H1 (cell line): ENCODE results near the gene MRPL27. TPM values are rescaled to one million over a fixed set of nuclear protein-coding genes. Genes with fewer than 3 reads are reported as not detected.
A peak's percentile ranks its signal among the peaks of the same experiment; 100 is the strongest.

Experiments used
- CTCF ChIA-PET: fragments of 300-600 bp; sonication (Branson Sonifier 250); formaldehyde crosslinking; loops from one replicate; lab custom pipeline; 2021; ENCODE audit not compliant: partially characterized antibody; lab: Charles Lee
- POLR2A ChIA-PET: fragments of 300-600 bp; sonication (Branson Sonifier 250); formaldehyde crosslinking; loops from one replicate; lab custom pipeline; 2021; ENCODE audit warnings: inconsistent platforms; ENCODE audit not compliant: partially characterized antibody; lab: Charles Lee
- DNase-seq, 2 experiments: peaks; one replicate each; pipeline versions ENCODE4 v3.0.0 to v3.0.0-alpha.2; 2010 to 2022; ENCODE audit warnings: low spot score in 2 of 2, low read depth in 1 of 2, mixed read lengths in 1 of 2
- FAIRE-seq: peaks from 2 replicates; lab custom pipeline; 2011; peaks lifted over from hg19 to GRCh38; lab: Jason Lieb, UNC
- H2AFZ ChIP-seq: 2 replicates; pipeline ENCODE4 v1.8.1; 2012; ENCODE audit warnings: low read length, inconsistent platforms
- H2AK5ac ChIP-seq: 2 replicates; pipeline ENCODE4 v1.6.1; 2013; ENCODE audit warnings: low read depth, low read length
- H2BK120ac ChIP-seq: replicated peaks from 2 replicates; pipeline ENCODE3; 2013; ENCODE audit warnings: low read depth, low read length, inconsistent platforms
- H2BK12ac ChIP-seq: 2 replicates; pipeline ENCODE4 v1.6.1; 2013; ENCODE audit warnings: low read depth, low read length
- H2BK15ac ChIP-seq: 2 replicates; pipeline ENCODE4 v1.6.1; 2013; ENCODE audit warnings: low read length
- H2BK20ac ChIP-seq: 2 replicates; pipeline ENCODE4 v1.6.1; 2013; ENCODE audit warnings: low read length
- H2BK5ac ChIP-seq: 2 replicates; pipeline ENCODE4 v1.6.1; 2013; ENCODE audit warnings: low read depth, low read length
- H3K14ac ChIP-seq: 2 replicates; pipeline ENCODE4 v1.6.1; 2013; ENCODE audit warnings: inconsistent platforms; ENCODE audit not compliant: insufficient read length
- H3K18ac ChIP-seq: 2 replicates; pipeline ENCODE4 v1.6.1; 2013; ENCODE audit warnings: low read length; ENCODE audit errors: extremely low read depth
- H3K23ac ChIP-seq: 2 replicates; pipeline ENCODE4 v1.6.1; 2013; ENCODE audit warnings: inconsistent platforms; ENCODE audit not compliant: insufficient read length
- H3K23me2 ChIP-seq: 2 replicates; pipeline ENCODE4 v1.6.1; 2013; ENCODE audit warnings: low read depth, low read length
- H3K27ac ChIP-seq: 2 replicates; pipeline ENCODE4 v1.6.1; 2011; ENCODE audit warnings: low read depth, low read length, inconsistent platforms
- H3K27me3 ChIP-seq, 4 experiments: replicated peaks in 1 of 4; 1 replicate in 1 of 4; 2 replicates in 3 of 4; pipeline versions ENCODE4 v1.6.1 to v1.8.1; 2011 to 2013; ENCODE audit warnings: low read length in 3 of 4, mild to moderate bottlenecking in 3 of 4, inconsistent platforms in 2 of 4, mixed read lengths in 2 of 4, moderate library complexity in 1 of 4; ENCODE audit not compliant: control insufficient read depth in 3 of 4, insufficient read depth in 3 of 4; ENCODE audit errors: extremely low read depth in 1 of 4
- H3K36me3 ChIP-seq, 4 experiments: 2 replicates each; pipeline versions ENCODE4 v1.6.1 to v1.8.1; 2011 to 2013; ENCODE audit warnings: mild to moderate bottlenecking in 4 of 4, low read length in 3 of 4, moderate library complexity in 2 of 4, control low read depth in 1 of 4, inconsistent platforms in 1 of 4; ENCODE audit not compliant: insufficient read depth in 4 of 4, control insufficient read depth in 2 of 4
- H3K4ac ChIP-seq: replicated peaks from 2 replicates; pipeline ENCODE3; 2013; ENCODE audit warnings: low read length, low read depth, mixed read lengths, inconsistent platforms; ENCODE audit not compliant: insufficient read length
- H3K4me1 ChIP-seq, 4 experiments: replicated peaks in 1 of 4; 1 replicate in 1 of 4; 2 replicates in 3 of 4; pipeline versions ENCODE4 v1.6.1 to v1.8.1; 2011 to 2013; ENCODE audit warnings: low read length in 3 of 4, inconsistent platforms in 2 of 4, mixed read lengths in 1 of 4; ENCODE audit not compliant: insufficient read depth in 4 of 4, control insufficient read depth in 3 of 4
- H3K4me2 ChIP-seq, 2 experiments: 2 replicates each; pipeline versions ENCODE4 v1.6.1 to v1.8.1; 2011 to 2013; ENCODE audit warnings: low read depth in 2 of 2, low read length in 2 of 2, control low read depth in 1 of 2, inconsistent platforms in 1 of 2, mild to moderate bottlenecking in 1 of 2; ENCODE audit not compliant: insufficient read depth in 1 of 2
- H3K4me3 ChIP-seq, 4 experiments: fragments of 200-600, 300-600 bp in 1 of 4; sonication (generic), shearing (Covaris generic), sonication (Bioruptor Twin) in 1 of 4; 2 replicates each; pipeline versions ENCODE4 v1.5.1 to v1.8.1; 2011 to 2016; ENCODE audit warnings: low read length in 4 of 4, low read depth in 3 of 4, control low read depth in 2 of 4, inconsistent platforms in 2 of 4, mild to moderate bottlenecking in 2 of 4, mixed read lengths in 1 of 4, moderate library complexity in 1 of 4; ENCODE audit not compliant: insufficient read depth in 2 of 4; ENCODE audit errors: extremely low read depth in 1 of 4
- H3K56ac ChIP-seq: replicated peaks from 2 replicates; pipeline ENCODE3; 2013; ENCODE audit warnings: low read depth, mild to moderate bottlenecking, mixed read lengths, low read length, inconsistent platforms; ENCODE audit not compliant: insufficient read length
- H3K79me1 ChIP-seq: 2 replicates; pipeline ENCODE4 v1.6.1; 2013; ENCODE audit warnings: low read depth, low read length, control low read depth
- H3K79me2 ChIP-seq, 2 experiments: 2 replicates each; pipeline versions ENCODE4 v1.6.1 to v1.8.1; 2012 to 2013; ENCODE audit warnings: low read length in 2 of 2, mild to moderate bottlenecking in 2 of 2, inconsistent platforms in 1 of 2; ENCODE audit not compliant: insufficient read depth in 2 of 2, control insufficient read depth in 1 of 2
- H3K9ac ChIP-seq, 4 experiments: replicated peaks in 1 of 4; 1 replicate in 1 of 4; 2 replicates in 3 of 4; pipeline versions ENCODE4 v1.6.1 to v1.8.1; 2011 to 2013; ENCODE audit warnings: low read depth in 3 of 4, low read length in 3 of 4, control low read depth in 2 of 4, mild to moderate bottlenecking in 2 of 4, moderate library complexity in 2 of 4, inconsistent platforms in 1 of 4; ENCODE audit errors: extremely low read depth in 1 of 4
- H3K9me3 ChIP-seq, 2 experiments: 2 replicates each; pipeline versions ENCODE4 v1.6.1 to v1.8.1; 2012 to 2013; ENCODE audit warnings: mild to moderate bottlenecking in 2 of 2, moderate library complexity in 2 of 2, control low read depth in 1 of 2, inconsistent platforms in 1 of 2, low read depth in 1 of 2, low read length in 1 of 2, mixed read lengths in 1 of 2; ENCODE audit not compliant: insufficient read depth in 2 of 2
- H4K20me1 ChIP-seq, 2 experiments: replicated peaks in 1 of 2; 2 replicates each; pipeline versions ENCODE3 to v1.8.1; 2011 to 2013; ENCODE audit warnings: inconsistent platforms in 2 of 2, low read length in 2 of 2, mild to moderate bottlenecking in 1 of 2; ENCODE audit not compliant: insufficient read depth in 2 of 2, control insufficient read depth in 1 of 2
- H4K5ac ChIP-seq: 2 replicates; pipeline ENCODE4 v1.6.1; 2013; ENCODE audit warnings: low read length, low read depth, mixed read lengths, inconsistent platforms; ENCODE audit not compliant: insufficient read length
- H4K8ac ChIP-seq: 2 replicates; pipeline ENCODE4 v1.8.0; 2013; ENCODE audit warnings: mild to moderate bottlenecking, moderate library complexity, low read length, inconsistent platforms; ENCODE audit not compliant: insufficient read depth; ENCODE audit errors: extremely low read depth
- H4K91ac ChIP-seq: replicated peaks from 2 replicates; pipeline ENCODE3; 2013; ENCODE audit warnings: low read length, mixed read lengths, inconsistent platforms; ENCODE audit not compliant: insufficient read length
- KDM5A ChIP-seq: fragments of 200-600 bp; IDR thresholded peaks from 2 replicates; pipeline ENCODE4 v1.7.1; 2012; ENCODE audit warnings: mild to moderate bottlenecking, low read length, inconsistent platforms, mixed read lengths
- POLR2AphosphoS5 ChIP-seq: IDR thresholded peaks from 2 replicates; pipeline ENCODE4 v1.6.1; 2011; ENCODE audit warnings: low read depth, low read length
- WGBS, 2 experiments: shearing (Covaris generic) in 1 of 2; methylation state at CpG; one replicate each; pipeline versions ENCODE4 v1.1.6 to v1.1.7; 2013 to 2015; ENCODE audit warnings: low lambda C conversion rate in 2 of 2, mixed read lengths in 2 of 2, inconsistent platforms in 1 of 2, low coverage in 1 of 2, missing lambda C conversion rate in 1 of 2; ENCODE audit not compliant: insufficient replicate concordance in 2 of 2, insufficient coverage in 1 of 2, insufficient read length in 1 of 2; ENCODE audit errors: extremely low coverage in 1 of 2, missing lambda C conversion rate in 1 of 2; 5-methylcytosine and 5-hydroxymethylcytosine counted together
- polyA plus RNA-seq, 7 experiments: library from polyadenylated mRNA; depleted of rRNA in 3 of 7; stranded (reverse) in 5 of 7; unstranded in 2 of 7; fragments of >200 nt in 5 of 7; fragments of 200-250 nt in 2 of 7; gene quantifications; 1 replicate in 5 of 7; 2 replicates in 1 of 7; 4 replicates in 1 of 7; pipeline versions ENCODE4 v1.2.1 to v1.2.3, GENCODE V29; 2011 to 2013; ENCODE audit warnings: missing spikeins in 2 of 7, mixed read lengths in 2 of 7
- total RNA-seq: library from RNA; stranded (reverse); fragmentation: NEBNext Ultra II Directional; extraction: Animal tissue kit (Norgen Biotek cat#: 25700); gene quantifications from 2 replicates; pipeline ENCODE4 v1.2.1, GENCODE V29; 2021

Gene MRPL27
- total and polyA plus RNA-seq, 2 of the 8 experiments (the other 6 are each of a cell fraction or from before 2014, with no cell fraction given): 75.6 to 135 TPM

DNA sequence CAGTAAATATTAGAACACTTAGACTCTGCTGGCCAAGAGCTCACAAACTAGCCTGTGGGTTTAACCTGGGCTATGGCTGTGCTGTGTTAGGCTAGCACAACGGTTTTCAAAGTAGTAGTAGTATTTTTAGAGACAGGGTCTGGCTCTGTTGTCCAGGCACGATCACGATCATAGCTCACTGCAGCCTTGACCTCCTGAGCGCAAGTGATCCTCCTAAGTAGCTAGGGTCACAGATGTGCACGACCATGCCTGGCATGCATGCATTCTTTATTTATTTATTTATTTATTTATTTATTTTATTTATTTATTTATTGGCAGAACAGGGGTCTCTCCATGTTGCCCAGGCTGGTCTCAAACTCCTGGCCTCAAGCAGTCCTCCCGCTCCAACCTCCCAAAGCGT lies 10.3 kb downstream of the MRPL27 start:
- no peak overlapping the region for H2BK15ac ChIP-seq
- no peaks in the 10 kb centered on the region for H3K79me2 ChIP-seq
- no peak overlapping the region for H3K23ac ChIP-seq
- no peaks in the 10 kb centered on the region for H3K79me1 ChIP-seq
- no peak overlapping the region for H2AFZ ChIP-seq
- H3K9me3 ChIP-seq: no peaks in the 10 kb centered on the region
- no peak overlapping the region for H2BK12ac ChIP-seq
- no peak overlapping the region for H4K5ac ChIP-seq
- 94% methylated on average over 7 of the region's 7 CpGs; no CpG with 5 or more reads in 1 of the 2 experiments for WGBS, 2 experiments
- no peak overlapping the region for H2BK5ac ChIP-seq
- H3K27me3 ChIP-seq: no peaks in the 10 kb centered on the region
- H3K4ac ChIP-seq: no peak overlapping the region
- H3K23me2 ChIP-seq: no peaks in the 10 kb centered on the region
- POLR2A ChIA-PET: interaction anchor here (0.5 to 20.2 kb wide), 10 partner anchors 7 to 185 kb away, joined by 3 to 313 read pairs (median 6); partner anchors contain the start of genes EME1, LRRC59, MRPL27 and XYLT2
- no peak overlapping the region for H2BK20ac ChIP-seq
- H3K27ac ChIP-seq: no peak overlapping the region
- no peak overlapping the region for H3K56ac ChIP-seq
- no peak overlapping the region for H2AK5ac ChIP-seq
- no peak for FAIRE-seq
- CTCF ChIA-PET: interaction anchor here (0.6 to 6.1 kb wide), 37 partner anchors 8 to 1125 kb away, joined by 3 to 58 read pairs (median 6); partner anchors contain the start of genes ACSF2, COL1A1, EME1 and LRRC59
- no peak overlapping the region for H4K8ac ChIP-seq
- no peak for DNase-seq
- no peak overlapping the region for H4K91ac ChIP-seq
- no peak overlapping the region for H3K9ac ChIP-seq
- H3K4me2 ChIP-seq: no peak overlapping the region; a peak in 1 of 4 replicates
- H3K14ac ChIP-seq: no peak overlapping the region
- peaks cover 14 to 21% (median 20%) of the 10 kb centered on the region in 4 experiments for H3K36me3 ChIP-seq
- no peak overlapping the region for H3K4me3 ChIP-seq
- H3K18ac ChIP-seq: no peak overlapping the region
- peaks cover 0 to 27% (median 11%) of the 10 kb centered on the region in 4 experiments; a peak in 6 of 7 replicates for H3K4me1 ChIP-seq
- H2BK120ac ChIP-seq: no peak overlapping the region
- TF ChIP-seq KDM5A (no peak), POLR2AphosphoS5 (peak; percentile 36; the same call in 1 of the 2 replicates)
- peaks cover 8 to 23% of the 10 kb centered on the region in 2 experiments for H4K20me1 ChIP-seq
